NT2/D1 (cell line): ENCODE data around the gene CYP8B1.
"Not testable (repeated sequence)": the region's sequence is repeated elsewhere in the genome, so short reads cannot be mapped to it uniquely, and the experiment has no call there.

Experiments
- DNase-seq: peaks from one replicate; pipeline ENCODE4 v3.0.0-alpha.2; 2011; ENCODE audit warnings: low read depth, low spot score
- H3K27me3 ChIP-seq: 2 replicates; pipeline ENCODE4 v1.6.0; 2011; ENCODE audit warnings: mild to moderate bottlenecking; ENCODE audit not compliant: insufficient read length, insufficient read depth
- H3K36me3 ChIP-seq: 2 replicates; pipeline ENCODE4 v1.6.1; 2011; ENCODE audit warnings: mild to moderate bottlenecking, low read length, mixed read lengths; ENCODE audit not compliant: insufficient read depth, insufficient read length
- H3K4me1 ChIP-seq: 2 replicates; pipeline ENCODE4 v1.5.1; 2011; ENCODE audit not compliant: insufficient read depth, insufficient read length
- H3K4me3 ChIP-seq: 2 replicates; pipeline ENCODE4 v1.5.1; 2011; ENCODE audit warnings: low read depth; ENCODE audit not compliant: insufficient read length
- H3K9ac ChIP-seq: 2 replicates; pipeline ENCODE4 v1.6.0; 2011; ENCODE audit warnings: low read depth; ENCODE audit not compliant: insufficient read length
- H3K9me3 ChIP-seq: 2 replicates; pipeline ENCODE4 v1.5.1; 2011; ENCODE audit warnings: mild to moderate bottlenecking, low read length; ENCODE audit not compliant: insufficient read depth
- SUZ12 ChIP-seq: IDR thresholded peaks from 2 replicates; pipeline ENCODE4 v1.6.1; 2011; ENCODE audit not compliant: insufficient read length, insufficient read depth; ENCODE audit errors: extremely low read depth
- YY1 ChIP-seq: IDR thresholded peaks from 2 replicates; pipeline ENCODE4 v1.6.1; 2011; ENCODE audit not compliant: insufficient read length, insufficient read depth
- ZNF274 ChIP-seq: IDR thresholded peaks from 2 replicates; pipeline ENCODE4 v1.6.1; 2011; ENCODE audit warnings: mild to moderate bottlenecking, low read depth, low read length

Gene CYP8B1

GRCh38 chr3:42886294-42886822 is 10.7 kb upstream of the CYP8B1 start:
- no peak for DNase-seq

GRCh38 chr3:42884324-42884723 is 8.6 kb upstream of the CYP8B1 start:
- no peaks in the 10 kb centered on the region for H3K9me3 ChIP-seq
- H3K4me1 ChIP-seq, result peaks cover 4% of the 10 kb centered on the region
- H3K36me3 ChIP-seq, result no peaks in the 10 kb centered on the region
- H3K9ac ChIP-seq, result no peak overlapping the region
- peaks cover 7% of the 10 kb centered on the region for H3K27me3 ChIP-seq
- DNase-seq, result no peak
- H3K4me3 ChIP-seq, result no peak overlapping the region
- TF ChIP-seq ZNF274 (no peak), YY1 (no peak), SUZ12 (no peak)

More at GRCh38 chr3:42886294-42886822, 10.7 kb upstream of the CYP8B1 start:
- no peak for TF ChIP-seq YY1
- TF ChIP-seq SUZ12, result no peak
- TF ChIP-seq ZNF274, result no peak
- Histone ChIP-seq H3K27me3 (peaks cover 3% of the 10 kb centered on the region), H3K9ac (no peak overlapping the region), H3K4me1 (no peaks in the 10 kb centered on the region), H3K36me3 (no peaks in the 10 kb centered on the region), H3K4me3 (no peak overlapping the region), H3K9me3 (no peaks in the 10 kb centered on the region)

- H3K4me3 ChIP-seq, H3K9ac ChIP-seq, H3K36me3 ChIP-seq, H3K4me1 ChIP-seq, DNase-seq, H3K27me3 ChIP-seq, H3K9me3 ChIP-seq: not testable (repeated sequence)
Measured at GRCh38 chr3:42883251-42883930, 7.7 kb upstream of the CYP8B1 start.

GRCh38 chr3:42880601-42881451 is 5.1 kb upstream of the CYP8B1 start:
- H3K27me3 ChIP-seq, result peaks cover 9% of the 10 kb centered on the region
- DNase-seq, result peak; percentile 82
- TF ChIP-seq ZNF274 (no peak), SUZ12 (no peak), YY1 (no peak)
- no peaks in the 10 kb centered on the region for H3K36me3 ChIP-seq
- peak overlapping the region; percentile 79 for H3K9ac ChIP-seq
- H3K4me1 ChIP-seq, result peaks cover 4% of the 10 kb centered on the region
- peak overlapping the region; percentile 45 for H3K4me3 ChIP-seq
- no peaks in the 10 kb centered on the region for H3K9me3 ChIP-seq

GRCh38 chr3:42880183-42880582 is 4.5 kb upstream of the CYP8B1 start:
- peak overlapping the region; percentile 79 for H3K9ac ChIP-seq
- H3K4me3 ChIP-seq, result peak overlapping the region; percentile 45
- H3K4me1 ChIP-seq, result peaks cover 4% of the 10 kb centered on the region
- H3K9me3 ChIP-seq, result no peaks in the 10 kb centered on the region
- TF ChIP-seq SUZ12 (no peak), ZNF274 (no peak), YY1 (no peak)
- DNase-seq, result no peak
- peaks cover 12% of the 10 kb centered on the region for H3K27me3 ChIP-seq
- no peaks in the 10 kb centered on the region for H3K36me3 ChIP-seq

GRCh38 chr3:42877881-42878280 is 2.2 kb upstream of the CYP8B1 start:
- DNase-seq, result no peak
- TF ChIP-seq YY1 (no peak), ZNF274 (no peak), SUZ12 (no peak)
- Histone ChIP-seq H3K9me3 (no peaks in the 10 kb centered on the region; the same call in 1 of the 2 replicates), H3K4me3 (no peak overlapping the region), H3K9ac (no peak overlapping the region), H3K36me3 (no peaks in the 10 kb centered on the region), H3K27me3 (peaks cover 17% of the 10 kb centered on the region), H3K4me1 (peaks cover 4% of the 10 kb centered on the region)
